Stimulated activated memory B cell treated with anti-CD40 and anti-IgM and Interleukin-4, amounts not matched to agents 10 μg/mL and 1 μg/mL and 100 μg/mL, for 72 hours (primary cell): ENCODE results near the gene SSU72.
A peak's percentile ranks its signal among the peaks of the same experiment; 100 is the strongest.

Experiments used
- ATAC-seq: fragments of 150-1000 bp; cut with Tn5 transposase; 2 replicates; pipeline ENCODE4 v1.10.0; 2021
- H3K27ac Mint-ChIP-seq: one replicate; pipeline ENCODE4 v1.8.0; 2022; ENCODE audit warnings: mild to moderate bottlenecking, mixed read lengths
- H3K27me3 Mint-ChIP-seq: one replicate; pipeline ENCODE4 v1.8.0; 2022; ENCODE audit warnings: mixed read lengths
- H3K36me3 Mint-ChIP-seq: one replicate; pipeline ENCODE4 v1.8.0; 2022; ENCODE audit warnings: mixed read lengths
- H3K4me1 Mint-ChIP-seq: one replicate; pipeline ENCODE4 v1.8.0; 2022; ENCODE audit warnings: mixed read lengths
- H3K4me3 Mint-ChIP-seq: one replicate; pipeline ENCODE4 v1.8.0; 2022; ENCODE audit warnings: mild to moderate bottlenecking, moderate library complexity, mixed read lengths
- H3K9me3 Mint-ChIP-seq: one replicate; pipeline ENCODE4 v1.8.0; 2022; ENCODE audit warnings: mixed read lengths

Gene SSU72

DNA sequence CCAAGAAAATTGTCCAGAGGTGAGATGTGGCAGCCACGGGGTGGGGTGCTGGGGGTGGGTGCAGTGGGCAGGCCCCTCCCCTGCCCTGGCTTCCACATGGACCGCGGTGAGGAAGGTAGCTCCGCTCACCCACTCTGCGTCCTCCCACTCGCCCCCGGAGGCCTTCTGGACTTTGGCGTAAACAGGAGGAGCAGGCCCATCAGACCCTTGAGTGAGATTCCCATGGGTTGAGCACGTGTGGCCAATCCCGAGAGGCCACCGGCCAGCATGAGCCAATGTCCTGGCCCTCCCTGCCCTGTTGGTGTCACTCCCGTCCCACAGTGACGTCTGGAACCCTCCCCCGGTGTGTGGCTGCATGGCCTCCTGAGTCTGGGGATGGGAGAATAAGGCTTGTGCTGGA is 26.1 kb downstream of the SSU72 start:
- no peak for ATAC-seq
- Mint-ChIP-seq H3K27ac (no peak overlapping the region), H3K4me3 (no peak overlapping the region), H3K4me1 (no peaks in the 10 kb centered on the region), H3K9me3 (no peaks in the 10 kb centered on the region), H3K27me3 (no peaks in the 10 kb centered on the region), H3K36me3 (peaks cover 3% of the 10 kb centered on the region)

DNA sequence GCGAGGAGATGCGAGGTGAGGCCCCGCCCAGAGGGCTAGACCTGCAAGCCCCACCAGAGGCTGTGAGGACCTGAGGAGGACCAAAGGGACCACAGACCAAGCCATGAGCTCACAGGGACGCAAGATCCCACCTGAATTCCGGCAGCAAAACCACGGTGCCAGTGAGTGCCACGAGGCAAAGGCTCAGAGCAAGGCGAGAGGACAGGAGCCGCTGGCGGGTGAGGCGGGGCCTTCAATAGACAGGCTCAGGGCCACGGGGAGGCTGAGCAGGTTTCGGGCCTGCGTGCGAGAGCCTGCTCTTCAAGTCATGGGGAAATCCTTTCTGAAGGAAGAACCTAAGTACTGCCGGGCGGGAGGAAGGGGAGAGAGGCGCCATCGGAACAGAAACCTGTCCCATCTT is 27.2 kb downstream of the SSU72 start:
- Mint-ChIP-seq H3K27me3 (no peaks in the 10 kb centered on the region), H3K4me1 (no peaks in the 10 kb centered on the region), H3K27ac (no peak overlapping the region), H3K36me3 (peaks cover 15% of the 10 kb centered on the region), H3K4me3 (no peak overlapping the region), H3K9me3 (no peaks in the 10 kb centered on the region)
- ATAC-seq = no peak

- no peak overlapping the region for H3K27ac Mint-ChIP-seq
- no peaks in the 10 kb centered on the region for H3K27me3 Mint-ChIP-seq
- no peaks in the 10 kb centered on the region for H3K9me3 Mint-ChIP-seq
- no peak for ATAC-seq
- H3K4me3 Mint-ChIP-seq = no peak overlapping the region
- no peaks in the 10 kb centered on the region for H3K4me1 Mint-ChIP-seq
- H3K36me3 Mint-ChIP-seq = peaks cover 17% of the 10 kb centered on the region
These were observed 27.7 kb downstream of the SSU72 start for GRCh38 chr1:1547011-1547410.

DNA sequence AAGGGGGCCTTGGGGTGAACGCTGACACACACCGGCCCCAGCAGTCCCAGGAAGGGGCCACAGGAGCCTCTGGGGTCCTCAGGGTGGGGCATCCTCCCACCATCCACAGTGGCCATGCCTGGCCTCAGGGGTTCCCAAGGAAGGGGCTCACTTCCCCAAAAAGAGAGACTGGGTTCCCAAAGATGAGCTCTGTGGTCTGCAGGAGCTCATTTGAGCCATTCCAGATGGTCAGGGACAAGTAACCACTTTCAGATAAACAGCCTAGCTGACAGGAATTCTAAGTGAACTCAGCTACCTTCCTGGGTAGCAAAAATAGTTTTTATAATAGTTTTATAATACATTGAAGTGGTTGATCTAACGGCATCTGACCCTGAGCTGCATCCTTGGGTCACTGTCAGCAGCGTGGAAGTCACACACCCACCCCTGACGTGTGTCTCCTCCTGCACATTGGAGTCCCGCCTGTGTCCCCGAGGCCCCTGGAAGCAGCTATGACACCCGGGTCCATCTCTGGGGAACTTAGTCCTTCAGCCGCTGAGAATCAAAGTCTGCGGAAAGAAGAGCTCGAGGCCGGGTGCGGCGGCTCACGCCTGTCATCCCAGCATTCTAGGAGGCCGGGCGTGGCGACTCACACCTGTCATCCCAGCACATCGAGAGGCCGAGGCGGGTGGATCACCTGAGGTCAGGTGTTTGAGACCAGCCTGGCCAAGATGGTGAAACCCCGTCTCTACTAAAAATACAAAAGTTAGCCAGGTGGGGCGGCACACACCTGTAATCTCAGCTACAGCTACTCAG is 28.5 kb downstream of the SSU72 start:
- no peak overlapping the region for H3K4me3 Mint-ChIP-seq

GRCh38 chr1:1544544-1544943 is 30.1 kb downstream of the SSU72 start:
- H3K4me3 Mint-ChIP-seq = no peak overlapping the region
- H3K27me3 Mint-ChIP-seq = no peaks in the 10 kb centered on the region
- H3K4me1 Mint-ChIP-seq = peaks cover 1% of the 10 kb centered on the region
- no peaks in the 10 kb centered on the region for H3K9me3 Mint-ChIP-seq
- peaks cover 26% of the 10 kb centered on the region for H3K36me3 Mint-ChIP-seq
- ATAC-seq = no peak
- H3K27ac Mint-ChIP-seq = no peak overlapping the region

More for the DNA sequence above, 28.5 kb downstream of the SSU72 start:
- H3K27ac Mint-ChIP-seq = no peak overlapping the region
- no peaks in the 10 kb centered on the region for H3K4me1 Mint-ChIP-seq
- H3K9me3 Mint-ChIP-seq = no peaks in the 10 kb centered on the region
- ATAC-seq = no peak
- no peaks in the 10 kb centered on the region for H3K27me3 Mint-ChIP-seq
- peaks cover 26% of the 10 kb centered on the region for H3K36me3 Mint-ChIP-seq

DNA sequence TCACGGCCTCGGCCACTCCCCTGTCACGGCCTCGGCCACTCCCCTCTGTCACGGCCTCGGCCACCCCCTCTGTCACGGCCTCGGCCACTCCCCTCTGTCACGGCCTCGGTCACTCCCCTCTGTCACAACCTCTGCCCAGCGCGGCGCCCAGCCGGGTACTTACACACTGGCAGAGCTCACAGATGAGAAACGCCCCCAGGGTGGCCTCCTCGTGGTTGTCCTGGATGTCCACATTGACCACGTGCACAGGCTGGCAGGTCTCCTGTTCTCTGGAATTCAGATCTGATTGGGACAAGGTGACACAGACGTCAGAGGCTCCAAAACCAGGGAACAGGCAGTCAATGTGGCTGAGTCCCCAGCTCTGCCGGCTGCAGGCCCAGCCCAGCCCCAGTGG is 31.0 kb downstream of the SSU72 start:
- Mint-ChIP-seq H3K27ac (no peak overlapping the region), H3K4me1 (peaks cover 10% of the 10 kb centered on the region), H3K4me3 (no peak overlapping the region), H3K9me3 (no peaks in the 10 kb centered on the region), H3K36me3 (peaks cover 26% of the 10 kb centered on the region), H3K27me3 (peaks cover 5% of the 10 kb centered on the region)
- no peak for ATAC-seq

- peaks cover 26% of the 10 kb centered on the region for H3K36me3 Mint-ChIP-seq
- H3K4me3 Mint-ChIP-seq = no peak overlapping the region
- H3K27ac Mint-ChIP-seq = no peak overlapping the region
- no peaks in the 10 kb centered on the region for H3K9me3 Mint-ChIP-seq
- peaks cover 10% of the 10 kb centered on the region for H3K27me3 Mint-ChIP-seq
- peaks cover 12% of the 10 kb centered on the region for H3K4me1 Mint-ChIP-seq
- ATAC-seq = no peak
These were observed 31.6 kb downstream of the SSU72 start for GRCh38 chr1:1542766-1543705.

DNA sequence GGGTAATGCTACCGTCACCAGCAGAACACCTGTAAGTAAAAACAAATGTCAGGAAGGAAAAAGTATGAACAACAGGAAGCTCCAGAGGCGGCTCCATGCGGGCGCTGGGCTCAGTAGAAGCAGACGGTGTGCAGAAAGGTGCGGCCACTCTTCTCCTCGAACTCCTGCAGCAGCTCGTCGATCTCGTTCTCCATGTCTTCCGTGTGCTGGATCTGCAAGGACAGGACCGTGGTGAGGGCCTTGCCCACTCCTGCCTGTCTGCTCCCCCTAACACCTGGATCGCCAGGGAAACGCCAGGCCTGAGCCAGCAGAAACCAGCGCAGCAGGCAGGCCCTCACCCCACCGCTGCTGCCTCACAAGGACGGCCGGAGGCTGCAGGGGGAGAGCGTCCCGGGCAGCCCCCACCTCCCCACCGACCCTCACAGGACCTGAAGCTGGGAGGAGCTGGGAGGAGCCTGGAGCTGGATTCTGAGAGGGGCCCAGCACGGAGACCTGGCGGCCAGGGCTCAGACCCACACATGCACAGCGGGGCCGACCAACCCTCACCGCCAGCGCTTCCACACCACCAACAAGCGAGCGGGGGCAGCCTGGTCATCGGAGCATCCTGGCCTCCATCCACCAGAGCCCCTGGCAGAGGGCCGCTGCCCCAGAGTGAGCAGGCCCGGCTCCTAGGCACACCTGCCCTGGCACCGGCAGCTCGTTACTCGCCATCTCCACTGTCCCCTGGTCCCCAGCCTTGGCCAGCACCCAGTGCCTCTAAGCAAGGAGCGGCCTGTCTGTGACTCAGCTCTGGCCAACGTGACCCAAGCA is 32.5 kb downstream of the SSU72 start:
- no peak for ATAC-seq
- peaks cover 26% of the 10 kb centered on the region for H3K36me3 Mint-ChIP-seq
- peaks cover 10% of the 10 kb centered on the region for H3K27me3 Mint-ChIP-seq
- H3K9me3 Mint-ChIP-seq = no peaks in the 10 kb centered on the region
- no peak overlapping the region for H3K27ac Mint-ChIP-seq
- peaks cover 12% of the 10 kb centered on the region for H3K4me1 Mint-ChIP-seq
- no peak overlapping the region for H3K4me3 Mint-ChIP-seq

GRCh38 chr1:1540818-1541628 is 33.6 kb downstream of the SSU72 start:
- H3K36me3 Mint-ChIP-seq = peaks cover 26% of the 10 kb centered on the region
- H3K27ac Mint-ChIP-seq = no peak overlapping the region
- H3K27me3 Mint-ChIP-seq = peaks cover 10% of the 10 kb centered on the region
- H3K4me1 Mint-ChIP-seq = peaks cover 12% of the 10 kb centered on the region
- peak; percentile 21 for ATAC-seq
- H3K4me3 Mint-ChIP-seq = no peak overlapping the region
- no peaks in the 10 kb centered on the region for H3K9me3 Mint-ChIP-seq

DNA sequence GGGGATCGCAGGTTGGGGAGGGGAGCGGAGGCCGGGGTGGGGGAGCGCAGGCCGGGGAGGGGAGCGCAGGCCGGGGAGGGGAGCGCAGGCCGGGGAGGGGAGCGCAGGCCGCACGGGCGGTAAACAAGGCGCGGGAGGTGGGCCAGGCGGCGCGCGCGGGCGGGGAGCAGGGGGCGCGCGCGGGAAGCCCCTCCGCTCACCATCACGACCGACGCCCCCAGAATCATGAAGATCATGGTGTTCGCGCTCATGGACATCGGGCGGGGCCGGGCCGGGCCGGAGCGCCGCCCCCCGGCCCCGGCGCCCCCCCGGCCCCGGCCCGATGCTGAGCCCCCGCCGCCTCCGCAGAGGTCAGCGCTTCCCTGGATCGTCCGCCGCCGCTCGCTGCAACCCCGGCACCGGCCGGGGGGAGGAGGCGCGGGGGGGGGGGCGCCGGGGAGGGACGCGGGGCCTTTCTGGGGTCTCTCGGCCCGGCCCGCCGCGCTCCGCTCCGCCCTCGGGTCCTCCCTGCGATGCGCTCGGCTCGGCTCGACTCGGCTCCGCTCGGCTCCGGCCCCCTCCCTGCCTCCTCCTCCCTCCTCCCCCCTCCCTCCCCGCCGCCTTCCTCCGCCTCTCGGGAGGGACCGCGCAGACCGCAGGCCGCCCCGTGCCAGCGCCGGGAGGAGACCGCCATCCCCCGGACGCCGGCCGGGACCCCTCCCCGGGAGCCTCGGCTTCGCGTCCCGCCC is 34.4 kb downstream of the SSU72 start, which contains the start of gene TMEM240:
Gene TMEM240 (minus strand): TSS at position 535 of the 728 bp plus-strand sequence. CDS start 278 bp downstream, at position 257.
- H3K27me3 Mint-ChIP-seq = peaks cover 10% of the 10 kb centered on the region
- H3K9me3 Mint-ChIP-seq = no peaks in the 10 kb centered on the region
- H3K36me3 Mint-ChIP-seq = peaks cover 26% of the 10 kb centered on the region
- peak; percentile 53 for ATAC-seq
- peak within 1 kb of the TSS; percentile 76 for H3K4me3 Mint-ChIP-seq
- peaks cover 12% of the 10 kb centered on the region for H3K4me1 Mint-ChIP-seq
- H3K27ac Mint-ChIP-seq = no peak within 1 kb of the TSS

DNA sequence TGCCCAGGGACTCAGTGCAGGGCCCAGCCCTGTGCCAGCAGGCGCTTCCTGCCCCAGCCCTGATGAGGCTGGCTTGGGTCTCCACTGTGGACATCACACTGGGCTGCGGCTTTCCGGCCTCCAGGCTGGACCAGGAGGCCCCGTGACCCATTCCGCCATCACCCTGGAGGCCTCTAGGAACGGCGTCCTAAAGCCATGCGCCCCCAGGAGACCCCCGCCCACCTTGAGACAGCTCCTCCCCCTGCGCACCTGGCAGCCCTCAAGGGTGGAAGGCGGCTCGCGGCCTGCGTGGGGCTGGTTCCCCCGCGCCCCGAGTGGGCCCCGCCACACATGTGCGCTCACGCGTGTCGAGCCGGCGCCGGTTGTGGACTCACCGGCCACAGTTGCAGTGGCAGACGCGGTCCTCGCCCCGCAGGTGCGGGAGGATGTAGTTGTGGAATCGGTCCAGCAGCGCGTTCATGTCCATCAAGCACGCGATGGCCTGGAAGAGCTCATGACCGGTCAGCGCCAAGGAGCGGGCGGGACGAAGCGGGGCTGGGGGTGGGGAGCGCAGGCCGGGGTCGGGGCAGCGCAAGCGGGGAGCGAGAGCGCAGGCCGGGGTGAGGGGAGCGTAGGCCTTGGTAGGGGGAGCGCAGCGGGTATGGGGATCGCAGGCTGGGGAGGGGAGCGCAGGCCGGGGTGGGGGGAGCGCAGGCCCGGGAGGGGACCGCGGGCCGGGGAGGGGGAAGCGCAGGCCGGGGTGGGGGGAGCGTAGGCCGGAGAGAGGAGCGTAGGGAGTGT is 35.2 kb downstream of the SSU72 start:
- H3K9me3 Mint-ChIP-seq = no peaks in the 10 kb centered on the region
- peak overlapping the region; percentile 76 for H3K4me3 Mint-ChIP-seq
- peaks cover 10% of the 10 kb centered on the region for H3K27me3 Mint-ChIP-seq
- no peak overlapping the region for H3K27ac Mint-ChIP-seq
- no peak for ATAC-seq
- H3K36me3 Mint-ChIP-seq = peaks cover 26% of the 10 kb centered on the region
- peaks cover 12% of the 10 kb centered on the region for H3K4me1 Mint-ChIP-seq

- H3K4me3 Mint-ChIP-seq = no peak overlapping the region
- peaks cover 26% of the 10 kb centered on the region for H3K36me3 Mint-ChIP-seq
- H3K9me3 Mint-ChIP-seq = no peaks in the 10 kb centered on the region
- ATAC-seq = no peak
- no peak overlapping the region for H3K27ac Mint-ChIP-seq
- H3K4me1 Mint-ChIP-seq = peaks cover 12% of the 10 kb centered on the region
- peaks cover 10% of the 10 kb centered on the region for H3K27me3 Mint-ChIP-seq
These were observed 35.7 kb downstream of the SSU72 start for GRCh38 chr1:1538989-1539309.

GRCh38 chr1:1538334-1538733 is 36.3 kb downstream of the SSU72 start:
- peaks cover 20% of the 10 kb centered on the region for H3K36me3 Mint-ChIP-seq
- no peak for ATAC-seq
- H3K4me3 Mint-ChIP-seq = no peak overlapping the region
- no peak overlapping the region for H3K27ac Mint-ChIP-seq
- H3K9me3 Mint-ChIP-seq = no peaks in the 10 kb centered on the region
- H3K4me1 Mint-ChIP-seq = peaks cover 12% of the 10 kb centered on the region
- peaks cover 10% of the 10 kb centered on the region for H3K27me3 Mint-ChIP-seq
